ENCODE measurements around the gene AMIGO3.
"Not testable (repeated sequence)": the region's sequence is repeated elsewhere in the genome, so short reads cannot be mapped to it uniquely, and the experiment has no call there.

- TF ChIP-seq ETS1 (IDR thresholded peaks at IDR 0.05); EZH2 (IDR thresholded peaks at IDR 0.05; ENCODE audit: low read depth, unreplicated experiment); POLR2AphosphoS5 (IDR thresholded peaks at IDR 0.05; ENCODE audit: low read depth); EZH2phosphoT487 (IDR thresholded peaks at IDR 0.05; ENCODE audit: unreplicated experiment); CREB1 (CRISPR knock-in tag; IDR thresholded peaks at IDR 0.05; ENCODE audit: low read depth); STAT1 (IDR thresholded peaks at IDR 0.05; ENCODE audit: unreplicated experiment); ZNF114 (CRISPR knock-in tag; IDR thresholded peaks at IDR 0.05); JUNB (IDR thresholded peaks at IDR 0.05; ENCODE audit: unreplicated experiment); ZNF331 (CRISPR knock-in tag; IDR thresholded peaks at IDR 0.05; ENCODE audit: low read depth); NANOG (IDR thresholded peaks at IDR 0.05; ENCODE audit: borderline replicate concordance): not testable (repeated sequence)
- TF ChIP-seq, protein P1, sequence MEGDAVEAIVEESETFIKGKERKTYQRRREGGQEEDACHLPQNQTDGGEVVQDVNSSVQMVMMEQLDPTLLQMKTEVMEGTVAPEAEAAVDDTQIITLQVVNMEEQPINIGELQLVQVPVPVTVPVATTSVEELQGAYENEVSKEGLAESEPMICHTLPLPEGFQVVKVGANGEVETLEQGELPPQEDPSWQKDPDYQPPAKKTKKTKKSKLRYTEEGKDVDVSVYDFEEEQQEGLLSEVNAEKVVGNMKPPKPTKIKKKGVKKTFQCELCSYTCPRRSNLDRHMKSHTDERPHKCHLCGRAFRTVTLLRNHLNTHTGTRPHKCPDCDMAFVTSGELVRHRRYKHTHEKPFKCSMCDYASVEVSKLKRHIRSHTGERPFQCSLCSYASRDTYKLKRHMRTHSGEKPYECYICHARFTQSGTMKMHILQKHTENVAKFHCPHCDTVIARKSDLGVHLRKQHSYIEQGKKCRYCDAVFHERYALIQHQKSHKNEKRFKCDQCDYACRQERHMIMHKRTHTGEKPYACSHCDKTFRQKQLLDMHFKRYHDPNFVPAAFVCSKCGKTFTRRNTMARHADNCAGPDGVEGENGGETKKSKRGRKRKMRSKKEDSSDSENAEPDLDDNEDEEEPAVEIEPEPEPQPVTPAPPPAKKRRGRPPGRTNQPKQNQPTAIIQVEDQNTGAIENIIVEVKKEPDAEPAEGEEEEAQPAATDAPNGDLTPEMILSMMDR (conservative IDR thresholded peaks at IDR 0.05; ENCODE audit: low read depth in 2 of 2): not testable (repeated sequence)
- TF ChIP-seq, protein P2, sequence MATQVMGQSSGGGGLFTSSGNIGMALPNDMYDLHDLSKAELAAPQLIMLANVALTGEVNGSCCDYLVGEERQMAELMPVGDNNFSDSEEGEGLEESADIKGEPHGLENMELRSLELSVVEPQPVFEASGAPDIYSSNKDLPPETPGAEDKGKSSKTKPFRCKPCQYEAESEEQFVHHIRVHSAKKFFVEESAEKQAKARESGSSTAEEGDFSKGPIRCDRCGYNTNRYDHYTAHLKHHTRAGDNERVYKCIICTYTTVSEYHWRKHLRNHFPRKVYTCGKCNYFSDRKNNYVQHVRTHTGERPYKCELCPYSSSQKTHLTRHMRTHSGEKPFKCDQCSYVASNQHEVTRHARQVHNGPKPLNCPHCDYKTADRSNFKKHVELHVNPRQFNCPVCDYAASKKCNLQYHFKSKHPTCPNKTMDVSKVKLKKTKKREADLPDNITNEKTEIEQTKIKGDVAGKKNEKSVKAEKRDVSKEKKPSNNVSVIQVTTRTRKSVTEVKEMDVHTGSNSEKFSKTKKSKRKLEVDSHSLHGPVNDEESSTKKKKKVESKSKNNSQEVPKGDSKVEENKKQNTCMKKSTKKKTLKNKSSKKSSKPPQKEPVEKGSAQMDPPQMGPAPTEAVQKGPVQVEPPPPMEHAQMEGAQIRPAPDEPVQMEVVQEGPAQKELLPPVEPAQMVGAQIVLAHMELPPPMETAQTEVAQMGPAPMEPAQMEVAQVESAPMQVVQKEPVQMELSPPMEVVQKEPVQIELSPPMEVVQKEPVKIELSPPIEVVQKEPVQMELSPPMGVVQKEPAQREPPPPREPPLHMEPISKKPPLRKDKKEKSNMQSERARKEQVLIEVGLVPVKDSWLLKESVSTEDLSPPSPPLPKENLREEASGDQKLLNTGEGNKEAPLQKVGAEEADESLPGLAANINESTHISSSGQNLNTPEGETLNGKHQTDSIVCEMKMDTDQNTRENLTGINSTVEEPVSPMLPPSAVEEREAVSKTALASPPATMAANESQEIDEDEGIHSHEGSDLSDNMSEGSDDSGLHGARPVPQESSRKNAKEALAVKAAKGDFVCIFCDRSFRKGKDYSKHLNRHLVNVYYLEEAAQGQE (IDR thresholded peaks at IDR 0.05; ENCODE audit: unreplicated experiment): not testable (repeated sequence)
- TF ChIP-seq, protein P3, sequence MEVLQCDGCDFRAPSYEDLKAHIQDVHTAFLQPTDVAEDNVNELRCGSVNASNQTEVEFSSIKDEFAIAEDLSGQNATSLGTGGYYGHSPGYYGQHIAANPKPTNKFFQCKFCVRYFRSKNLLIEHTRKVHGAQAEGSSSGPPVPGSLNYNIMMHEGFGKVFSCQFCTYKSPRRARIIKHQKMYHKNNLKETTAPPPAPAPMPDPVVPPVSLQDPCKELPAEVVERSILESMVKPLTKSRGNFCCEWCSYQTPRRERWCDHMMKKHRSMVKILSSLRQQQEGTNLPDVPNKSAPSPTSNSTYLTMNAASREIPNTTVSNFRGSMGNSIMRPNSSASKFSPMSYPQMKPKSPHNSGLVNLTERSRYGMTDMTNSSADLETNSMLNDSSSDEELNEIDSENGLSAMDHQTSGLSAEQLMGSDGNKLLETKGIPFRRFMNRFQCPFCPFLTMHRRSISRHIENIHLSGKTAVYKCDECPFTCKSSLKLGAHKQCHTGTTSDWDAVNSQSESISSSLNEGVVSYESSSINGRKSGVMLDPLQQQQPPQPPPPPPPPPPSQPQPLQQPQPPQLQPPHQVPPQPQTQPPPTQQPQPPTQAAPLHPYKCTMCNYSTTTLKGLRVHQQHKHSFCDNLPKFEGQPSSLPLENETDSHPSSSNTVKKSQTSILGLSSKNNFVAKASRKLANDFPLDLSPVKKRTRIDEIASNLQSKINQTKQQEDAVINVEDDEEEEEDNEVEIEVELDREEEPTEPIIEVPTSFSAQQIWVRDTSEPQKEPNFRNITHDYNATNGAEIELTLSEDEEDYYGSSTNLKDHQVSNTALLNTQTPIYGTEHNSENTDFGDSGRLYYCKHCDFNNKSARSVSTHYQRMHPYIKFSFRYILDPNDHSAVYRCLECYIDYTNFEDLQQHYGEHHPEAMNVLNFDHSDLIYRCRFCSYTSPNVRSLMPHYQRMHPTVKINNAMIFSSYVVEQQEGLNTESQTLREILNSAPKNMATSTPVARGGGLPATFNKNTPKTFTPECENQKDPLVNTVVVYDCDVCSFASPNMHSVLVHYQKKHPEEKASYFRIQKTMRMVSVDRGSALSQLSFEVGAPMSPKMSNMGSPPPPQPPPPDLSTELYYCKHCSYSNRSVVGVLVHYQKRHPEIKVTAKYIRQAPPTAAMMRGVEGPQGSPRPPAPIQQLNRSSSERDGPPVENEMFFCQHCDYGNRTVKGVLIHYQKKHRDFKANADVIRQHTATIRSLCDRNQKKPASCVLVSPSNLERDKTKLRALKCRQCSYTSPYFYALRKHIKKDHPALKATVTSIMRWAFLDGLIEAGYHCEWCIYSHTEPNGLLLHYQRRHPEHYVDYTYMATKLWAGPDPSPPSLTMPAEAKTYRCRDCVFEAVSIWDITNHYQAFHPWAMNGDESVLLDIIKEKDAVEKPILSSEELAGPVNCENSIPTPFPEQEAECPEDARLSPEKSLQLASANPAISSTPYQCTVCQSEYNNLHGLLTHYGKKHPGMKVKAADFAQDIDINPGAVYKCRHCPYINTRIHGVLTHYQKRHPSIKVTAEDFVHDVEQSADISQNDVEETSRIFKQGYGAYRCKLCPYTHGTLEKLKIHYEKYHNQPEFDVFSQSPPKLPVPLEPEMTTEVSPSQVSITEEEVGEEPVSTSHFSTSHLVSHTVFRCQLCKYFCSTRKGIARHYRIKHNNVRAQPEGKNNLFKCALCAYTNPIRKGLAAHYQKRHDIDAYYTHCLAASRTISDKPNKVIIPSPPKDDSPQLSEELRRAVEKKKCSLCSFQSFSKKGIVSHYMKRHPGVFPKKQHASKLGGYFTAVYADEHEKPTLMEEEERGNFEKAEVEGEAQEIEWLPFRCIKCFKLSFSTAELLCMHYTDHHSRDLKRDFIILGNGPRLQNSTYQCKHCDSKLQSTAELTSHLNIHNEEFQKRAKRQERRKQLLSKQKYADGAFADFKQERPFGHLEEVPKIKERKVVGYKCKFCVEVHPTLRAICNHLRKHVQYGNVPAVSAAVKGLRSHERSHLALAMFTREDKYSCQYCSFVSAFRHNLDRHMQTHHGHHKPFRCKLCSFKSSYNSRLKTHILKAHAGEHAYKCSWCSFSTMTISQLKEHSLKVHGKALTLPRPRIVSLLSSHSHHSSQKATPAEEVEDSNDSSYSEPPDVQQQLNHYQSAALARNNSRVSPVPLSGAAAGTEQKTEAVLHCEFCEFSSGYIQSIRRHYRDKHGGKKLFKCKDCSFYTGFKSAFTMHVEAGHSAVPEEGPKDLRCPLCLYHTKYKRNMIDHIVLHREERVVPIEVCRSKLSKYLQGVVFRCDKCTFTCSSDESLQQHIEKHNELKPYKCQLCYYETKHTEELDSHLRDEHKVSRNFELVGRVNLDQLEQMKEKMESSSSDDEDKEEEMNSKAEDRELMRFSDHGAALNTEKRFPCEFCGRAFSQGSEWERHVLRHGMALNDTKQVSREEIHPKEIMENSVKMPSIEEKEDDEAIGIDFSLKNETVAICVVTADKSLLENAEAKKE (CRISPR knock-in tag; IDR thresholded peaks at IDR 0.05): not testable (repeated sequence)
These were observed 35.0 kb downstream of the AMIGO3 start for GRCh38 chr3:49684453-49684852.
